Activated CD4-positive, CD25-positive, alpha-beta regulatory T cell (primary cell): ENCODE results near the gene UFM1.
"Not testable (repeated sequence)": the region's sequence is repeated elsewhere in the genome, so short reads cannot be mapped to it uniquely, and the experiment has no call there.

Experiments used
- DNase-seq, 4 experiments: peaks; one replicate each; lab custom pipeline; 2025; lab: John Stamatoyannopoulos, UW

The UFM1 gene

GRCh38 chr13:38349390-38350113 lies at the start of gene UFM1:
UFM1 (plus strand) TSS chr13:38349851; CDS start chr13:38349920, 69 bp downstream.
- DNase-seq = peak; percentile 56 to 73 (median 70)

GRCh38 chr13:38301236-38301635 lies 48.4 kb upstream of the UFM1 start:
- DNase-seq = no peak

- no peak for DNase-seq
Observed at GRCh38 chr13:38303816-38304320, 45.8 kb upstream of the UFM1 start.

GRCh38 chr13:38308736-38309135 lies 40.9 kb upstream of the UFM1 start:
- no peak for DNase-seq

GRCh38 chr13:38309397-38309796 lies 40.3 kb upstream of the UFM1 start:
- DNase-seq = no peak

GRCh38 chr13:38311175-38311574 lies 38.5 kb upstream of the UFM1 start:
- DNase-seq = not testable (repeated sequence)

GRCh38 chr13:38316129-38316528 lies 33.5 kb upstream of the UFM1 start:
- DNase-seq = no peak

GRCh38 chr13:38321654-38322053 lies 28.0 kb upstream of the UFM1 start:
- no peak for DNase-seq

- no peak for DNase-seq
Observed at GRCh38 chr13:38325426-38325825, 24.2 kb upstream of the UFM1 start.

- DNase-seq = no peak
Observed at GRCh38 chr13:38328699-38329098, 21.0 kb upstream of the UFM1 start.

GRCh38 chr13:38334845-38335244 lies 14.8 kb upstream of the UFM1 start:
- no peak for DNase-seq

GRCh38 chr13:38338089-38338488 lies 11.6 kb upstream of the UFM1 start:
- no peak for DNase-seq

GRCh38 chr13:38340624-38341023 lies 9.0 kb upstream of the UFM1 start:
- no peak for DNase-seq

- DNase-seq = no peak
Observed at GRCh38 chr13:38341149-38341692, 8.4 kb upstream of the UFM1 start.

GRCh38 chr13:38346764-38347163 lies 2.9 kb upstream of the UFM1 start:
- no peak for DNase-seq

GRCh38 chr13:38348861-38349389 lies 726 bp upstream of the UFM1 start:
- DNase-seq = peak in 1 of 4 experiments; percentile 1

GRCh38 chr13:38350114-38350617 lies 515 bp downstream of the UFM1 start:
- DNase-seq = peak; percentile 2 to 48 (median 17)

- no peak for DNase-seq
Observed at GRCh38 chr13:38355595-38356119, 6.0 kb downstream of the UFM1 start.

- no peak for DNase-seq
Observed at GRCh38 chr13:38358684-38359083, 9.0 kb downstream of the UFM1 start.

- no peak for DNase-seq
Observed at GRCh38 chr13:38361542-38362262, 12.1 kb downstream of the UFM1 start.

GRCh38 chr13:38363219-38363618 lies 13.6 kb downstream of the UFM1 start:
- no peak for DNase-seq

GRCh38 chr13:38363746-38364145 lies 14.1 kb downstream of the UFM1 start:
- DNase-seq = not testable (repeated sequence)
